OCI-LY7 (cell line): Measurements from ENCODE around the gene SHISAL1.

Source experiments
- EZH2phosphoT487 ChIP-seq: fragments of 200-600 bp; sonication (generic); IDR thresholded peaks from 2 replicates; pipeline ENCODE4 v1.6.1; 2018; ENCODE audit warnings: low read depth, borderline replicate concordance, mild to moderate bottlenecking, mixed run types, antibody characterized with exemption, low read length, moderate library complexity, mixed read lengths
- TF ChIP-seq, protein P1 (sequence below): fragments of 200-600 bp; sonication (generic); conservative IDR thresholded peaks from 2 replicates; pipeline ENCODE4 v1.5.1; 2014; ENCODE audit warnings: mild to moderate bottlenecking, antibody characterized with exemption, low read length, moderate library complexity, mixed read lengths

- TF ChIP-seq, protein P1, sequence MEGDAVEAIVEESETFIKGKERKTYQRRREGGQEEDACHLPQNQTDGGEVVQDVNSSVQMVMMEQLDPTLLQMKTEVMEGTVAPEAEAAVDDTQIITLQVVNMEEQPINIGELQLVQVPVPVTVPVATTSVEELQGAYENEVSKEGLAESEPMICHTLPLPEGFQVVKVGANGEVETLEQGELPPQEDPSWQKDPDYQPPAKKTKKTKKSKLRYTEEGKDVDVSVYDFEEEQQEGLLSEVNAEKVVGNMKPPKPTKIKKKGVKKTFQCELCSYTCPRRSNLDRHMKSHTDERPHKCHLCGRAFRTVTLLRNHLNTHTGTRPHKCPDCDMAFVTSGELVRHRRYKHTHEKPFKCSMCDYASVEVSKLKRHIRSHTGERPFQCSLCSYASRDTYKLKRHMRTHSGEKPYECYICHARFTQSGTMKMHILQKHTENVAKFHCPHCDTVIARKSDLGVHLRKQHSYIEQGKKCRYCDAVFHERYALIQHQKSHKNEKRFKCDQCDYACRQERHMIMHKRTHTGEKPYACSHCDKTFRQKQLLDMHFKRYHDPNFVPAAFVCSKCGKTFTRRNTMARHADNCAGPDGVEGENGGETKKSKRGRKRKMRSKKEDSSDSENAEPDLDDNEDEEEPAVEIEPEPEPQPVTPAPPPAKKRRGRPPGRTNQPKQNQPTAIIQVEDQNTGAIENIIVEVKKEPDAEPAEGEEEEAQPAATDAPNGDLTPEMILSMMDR = no peak
- TF ChIP-seq EZH2phosphoT487 = no peak
Measured at GRCh38 chr22:44217346-44217745, 95.4 kb downstream of the SHISAL1 start.
